Measurements from ENCODE around the gene NAP1L4.

GRCh38 chr11:2921261-2921660, 70.9 kb downstream of the NAP1L4 start:
- TF ChIP-seq CTCF (IDR thresholded peaks at IDR 0.05; ENCODE audit: low read length) (no peak), EZH2 (IDR thresholded peaks at IDR 0.05; ENCODE audit: borderline replicate concordance, low read length) (no peak)

Data from OCI-LY1 (cell line).